Chondrocyte (in vitro differentiated cells): ENCODE data around the gene ISG15. TPM values are rescaled to one million over a fixed set of nuclear protein-coding genes. Genes with fewer than 3 reads are reported as not detected.

Source experiments
- DNase-seq: peaks from one replicate; pipeline ENCODE4 v3.0.0; 2021; ENCODE audit warnings: mixed read lengths, low spot score
- H3K27ac Mint-ChIP-seq: one replicate; pipeline ENCODE4 v1.8.0; 2021; ENCODE audit warnings: mild to moderate bottlenecking, moderate library complexity, mixed read lengths; ENCODE audit not compliant: unreplicated experiment
- H3K27me3 Mint-ChIP-seq: 2 replicates; pipeline ENCODE4 v1.8.0; 2021; ENCODE audit warnings: low read depth, mixed read lengths
- H3K36me3 Mint-ChIP-seq: 2 replicates; pipeline ENCODE4 v1.8.0; 2021; ENCODE audit warnings: low read depth, mixed read lengths
- H3K4me1 Mint-ChIP-seq: 2 replicates; pipeline ENCODE4 v1.8.0; 2021; ENCODE audit warnings: low read depth, mild to moderate bottlenecking, mixed read lengths
- H3K4me3 Mint-ChIP-seq: one replicate; pipeline ENCODE4 v1.8.0; 2021; ENCODE audit warnings: mild to moderate bottlenecking, moderate library complexity, mixed read lengths; ENCODE audit not compliant: unreplicated experiment
- H3K9me3 Mint-ChIP-seq: 2 replicates; pipeline ENCODE4 v1.8.0; 2021; ENCODE audit warnings: low read depth, mixed read lengths
- total RNA-seq: library from RNA; stranded (reverse); gene quantifications from 3 replicates; pipeline ENCODE4 v1.2.1, GENCODE V29; 2021
- TF ChIP-seq, protein P1 (sequence below): fragments of 200-600 bp; sonication (generic); IDR thresholded peaks from 2 replicates; pipeline ENCODE4 v1.5.0; 2021; ENCODE audit warnings: antibody characterized with exemption, mild to moderate bottlenecking, moderate library complexity

ISG15 gene
- total RNA-seq, 1 donor from 2014 or later: 42.2 TPM

DNA sequence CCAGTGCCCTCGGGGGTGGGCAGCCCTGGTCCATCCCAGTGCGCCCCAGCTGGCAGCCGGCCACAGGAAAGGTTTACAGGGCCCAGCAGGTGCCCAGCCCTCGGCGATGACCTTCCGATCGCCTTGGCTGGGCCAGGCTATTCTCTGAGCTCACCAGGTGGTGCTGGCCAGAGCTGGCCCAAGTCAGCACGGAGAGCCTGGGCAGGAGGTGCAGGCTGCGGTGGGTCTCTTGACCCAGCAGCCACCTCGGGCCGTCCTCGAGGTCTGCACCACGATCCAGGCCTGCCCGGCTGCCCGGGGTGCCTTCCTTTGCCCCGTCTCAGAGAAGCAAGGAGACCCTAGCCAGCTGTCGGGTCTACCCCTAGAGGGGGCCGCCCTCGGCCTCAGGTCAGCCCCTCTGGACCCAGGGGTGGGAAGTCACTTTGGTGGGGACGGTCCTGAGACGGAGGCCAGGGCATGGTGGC is 31.8 kb upstream of the ISG15 start:
- no peak for DNase-seq
- peaks cover 5% of the 10 kb centered on the region for H3K27me3 Mint-ChIP-seq
- H3K4me3 Mint-ChIP-seq: no peak overlapping the region
- H3K9me3 Mint-ChIP-seq: no peaks in the 10 kb centered on the region
- peaks cover 3% of the 10 kb centered on the region for H3K4me1 Mint-ChIP-seq
- no peaks in the 10 kb centered on the region for H3K36me3 Mint-ChIP-seq
- no peak overlapping the region for H3K27ac Mint-ChIP-seq
- TF ChIP-seq, protein P1, sequence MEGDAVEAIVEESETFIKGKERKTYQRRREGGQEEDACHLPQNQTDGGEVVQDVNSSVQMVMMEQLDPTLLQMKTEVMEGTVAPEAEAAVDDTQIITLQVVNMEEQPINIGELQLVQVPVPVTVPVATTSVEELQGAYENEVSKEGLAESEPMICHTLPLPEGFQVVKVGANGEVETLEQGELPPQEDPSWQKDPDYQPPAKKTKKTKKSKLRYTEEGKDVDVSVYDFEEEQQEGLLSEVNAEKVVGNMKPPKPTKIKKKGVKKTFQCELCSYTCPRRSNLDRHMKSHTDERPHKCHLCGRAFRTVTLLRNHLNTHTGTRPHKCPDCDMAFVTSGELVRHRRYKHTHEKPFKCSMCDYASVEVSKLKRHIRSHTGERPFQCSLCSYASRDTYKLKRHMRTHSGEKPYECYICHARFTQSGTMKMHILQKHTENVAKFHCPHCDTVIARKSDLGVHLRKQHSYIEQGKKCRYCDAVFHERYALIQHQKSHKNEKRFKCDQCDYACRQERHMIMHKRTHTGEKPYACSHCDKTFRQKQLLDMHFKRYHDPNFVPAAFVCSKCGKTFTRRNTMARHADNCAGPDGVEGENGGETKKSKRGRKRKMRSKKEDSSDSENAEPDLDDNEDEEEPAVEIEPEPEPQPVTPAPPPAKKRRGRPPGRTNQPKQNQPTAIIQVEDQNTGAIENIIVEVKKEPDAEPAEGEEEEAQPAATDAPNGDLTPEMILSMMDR: no peak

DNA sequence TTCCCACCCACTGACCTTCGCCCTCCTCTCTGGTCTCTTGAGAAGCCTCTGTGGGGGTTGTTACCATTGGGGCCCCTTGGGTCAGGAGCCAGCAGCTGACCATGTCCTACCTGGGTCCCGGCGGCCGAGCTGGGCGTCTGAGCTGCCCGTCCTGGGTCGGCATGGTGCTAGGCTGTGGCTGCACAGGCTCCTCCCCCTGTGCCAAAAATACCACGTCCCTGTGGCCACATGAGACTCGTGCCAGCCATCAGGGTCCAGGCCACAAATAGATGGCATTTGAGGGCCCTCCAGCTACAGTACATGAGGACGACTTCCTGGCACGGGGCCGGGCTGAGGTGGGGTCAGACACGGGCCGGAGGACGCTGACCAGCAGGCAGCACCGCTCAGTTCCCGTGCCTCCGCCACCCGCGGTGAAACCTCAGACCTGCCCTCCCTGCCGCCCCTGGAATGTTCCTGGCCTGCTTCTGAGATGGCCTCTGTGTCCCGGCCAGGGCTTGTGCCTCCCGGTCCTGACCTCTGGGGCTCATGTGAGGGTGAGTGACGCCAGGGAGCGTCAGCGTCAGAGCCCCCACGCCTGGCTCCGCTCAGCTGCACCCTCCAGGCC is 31.2 kb upstream of the ISG15 start, which contains the start of gene PERM1:
Gene PERM1 (minus strand): TSS at position 139 of the 604 bp plus-strand sequence. CDS start 1,064 bp downstream, outside the sequence.
- Mint-ChIP-seq H3K4me1 (peaks cover 3% of the 10 kb centered on the region), H3K36me3 (no peaks in the 10 kb centered on the region), H3K4me3 (no peak within 1 kb of the TSS), H3K27me3 (peaks cover 5% of the 10 kb centered on the region), H3K27ac (no peak within 1 kb of the TSS), H3K9me3 (no peaks in the 10 kb centered on the region)
- no peak for DNase-seq
- TF ChIP-seq, protein P1: no peak

DNA sequence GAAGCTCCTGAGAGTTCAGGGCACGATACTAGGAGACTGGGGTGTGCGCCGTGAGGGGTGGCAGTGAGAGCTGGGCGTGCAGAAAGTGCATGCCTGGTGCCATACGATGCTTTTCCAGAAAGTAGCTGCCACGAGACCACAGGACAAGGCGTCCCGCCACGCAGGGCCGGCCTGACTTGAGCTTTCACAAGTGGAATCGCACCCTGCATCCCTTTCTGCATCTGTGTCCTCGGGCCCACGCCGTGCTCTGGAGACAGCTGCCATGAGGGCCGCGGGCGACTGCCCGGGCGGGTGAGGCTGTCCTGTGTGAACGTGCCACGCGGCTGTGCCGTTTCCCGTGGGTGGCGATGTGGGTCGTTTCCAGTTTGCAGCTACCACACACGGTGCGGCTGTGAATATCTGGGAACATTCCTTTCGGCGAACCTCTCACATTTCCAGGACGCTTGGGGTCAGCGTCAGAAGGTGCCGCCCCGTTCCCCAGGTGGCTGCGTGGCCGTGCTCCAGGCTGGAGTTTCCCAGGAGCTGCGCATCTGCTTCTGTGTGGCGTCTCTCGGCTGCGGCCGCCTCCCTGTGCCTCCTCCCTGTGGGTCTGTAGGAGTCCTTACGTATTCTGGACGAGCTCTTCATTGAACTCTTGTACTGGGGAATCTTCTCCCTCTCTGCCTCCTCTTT is 30.4 kb upstream of the ISG15 start:
- TF ChIP-seq, protein P1: no peak
- DNase-seq: no peak
- H3K27ac Mint-ChIP-seq: no peak overlapping the region
- H3K9me3 Mint-ChIP-seq: peaks cover under 1% of the 10 kb centered on the region
- H3K27me3 Mint-ChIP-seq: peaks cover 5% of the 10 kb centered on the region
- peaks cover 3% of the 10 kb centered on the region for H3K4me1 Mint-ChIP-seq
- no peak overlapping the region for H3K4me3 Mint-ChIP-seq
- H3K36me3 Mint-ChIP-seq: peaks cover under 1% of the 10 kb centered on the region

DNA sequence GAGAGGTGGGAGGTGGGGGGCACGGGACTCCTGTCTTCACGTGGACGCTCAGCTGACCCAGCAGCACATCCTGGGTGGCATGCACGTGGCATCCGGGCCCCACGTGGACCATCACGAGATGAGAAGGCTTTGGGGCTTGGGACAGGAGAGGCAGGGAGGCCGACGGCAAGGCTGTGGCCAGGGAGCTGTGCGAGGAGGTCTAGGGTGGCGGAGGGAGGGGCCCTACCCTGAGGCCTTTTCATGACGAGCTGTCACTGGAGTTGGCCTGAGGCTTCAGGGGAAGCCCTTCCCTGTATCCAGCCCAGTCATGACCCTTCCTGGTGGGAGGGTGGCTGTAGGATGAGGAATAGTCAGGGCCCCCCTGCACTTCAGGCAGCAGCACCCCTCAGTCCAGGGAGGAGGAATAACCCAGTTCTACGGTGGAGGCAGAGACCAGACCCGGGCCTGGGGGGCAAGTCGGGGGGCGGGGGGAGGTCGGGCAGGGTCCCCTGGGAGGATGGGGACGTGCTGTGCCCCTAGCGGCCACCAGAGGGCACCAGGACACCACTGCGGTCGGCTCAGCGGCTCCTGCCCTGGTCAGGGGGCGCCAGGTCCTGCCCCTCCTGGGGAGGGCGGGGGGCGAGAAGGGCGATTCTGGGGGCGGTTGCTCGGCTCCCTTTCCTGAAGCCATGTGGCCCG is 29.4 kb upstream of the ISG15 start:
- peaks cover 6% of the 10 kb centered on the region for H3K9me3 Mint-ChIP-seq
- no peak overlapping the region for H3K4me3 Mint-ChIP-seq
- peaks cover 5% of the 10 kb centered on the region for H3K27me3 Mint-ChIP-seq
- H3K36me3 Mint-ChIP-seq: peaks cover 5% of the 10 kb centered on the region
- TF ChIP-seq, protein P1: peak; percentile 97
- H3K27ac Mint-ChIP-seq: no peak overlapping the region
- DNase-seq: no peak
- H3K4me1 Mint-ChIP-seq: no peaks in the 10 kb centered on the region

DNA sequence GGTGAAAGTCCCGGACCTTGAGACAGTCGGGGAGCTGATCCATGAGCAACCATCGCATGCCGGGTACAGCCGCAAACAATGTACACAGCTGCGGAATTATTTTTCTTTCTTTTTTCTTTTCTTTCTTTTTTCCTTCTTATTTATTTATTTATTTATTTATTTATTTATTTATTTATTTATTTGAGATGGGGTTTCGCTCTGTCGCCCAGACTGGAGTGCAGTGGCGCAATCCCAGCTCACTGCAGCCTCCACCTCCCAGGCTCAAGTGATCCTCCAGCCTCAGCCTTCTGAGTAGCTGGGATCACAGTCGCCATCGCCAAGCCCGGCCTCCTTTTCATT is 28.9 kb upstream of the ISG15 start:
- H3K27ac Mint-ChIP-seq: no peak overlapping the region
- TF ChIP-seq, protein P1: no peak
- H3K4me1 Mint-ChIP-seq: no peaks in the 10 kb centered on the region
- no peak for DNase-seq
- peaks cover 6% of the 10 kb centered on the region for H3K9me3 Mint-ChIP-seq
- peaks cover 5% of the 10 kb centered on the region for H3K36me3 Mint-ChIP-seq
- H3K27me3 Mint-ChIP-seq: peaks cover 5% of the 10 kb centered on the region
- H3K4me3 Mint-ChIP-seq: no peak overlapping the region
